GM21576 (cell line): ENCODE data around the gene SRPK2.
"Not testable (repeated sequence)": the region's sequence is repeated elsewhere in the genome, so short reads cannot be mapped to it uniquely, and the experiment has no call there.

Source experiments
- ATAC-seq: cut with Tn5 transposase; IDR thresholded peaks from one replicate; pipeline ENCODE4 v1.9.1; 2021; ENCODE audit warnings: mild to moderate bottlenecking, moderate library complexity; ENCODE audit not compliant: unreplicated experiment

Gene SRPK2

DNA sequence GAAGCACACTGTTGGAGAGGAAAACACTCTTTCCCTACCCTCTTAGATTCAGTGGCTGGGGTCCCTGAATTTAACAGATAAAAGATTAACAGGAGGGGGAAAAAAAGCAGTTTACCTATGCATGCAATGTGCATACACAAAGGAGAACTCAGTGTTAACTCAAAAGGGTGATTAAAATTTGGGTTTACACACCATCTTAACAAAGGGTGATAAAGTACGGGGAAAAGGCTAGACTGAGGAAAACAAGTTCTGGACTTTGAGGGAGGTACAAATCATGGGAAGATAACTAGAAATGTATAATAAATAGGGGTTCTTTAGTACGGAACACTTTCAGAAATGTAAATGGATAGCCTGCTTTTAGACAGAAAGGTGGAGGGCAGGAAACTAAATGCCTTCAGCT, 83.1 kb downstream of the SRPK2 start:
- no peak for ATAC-seq

DNA sequence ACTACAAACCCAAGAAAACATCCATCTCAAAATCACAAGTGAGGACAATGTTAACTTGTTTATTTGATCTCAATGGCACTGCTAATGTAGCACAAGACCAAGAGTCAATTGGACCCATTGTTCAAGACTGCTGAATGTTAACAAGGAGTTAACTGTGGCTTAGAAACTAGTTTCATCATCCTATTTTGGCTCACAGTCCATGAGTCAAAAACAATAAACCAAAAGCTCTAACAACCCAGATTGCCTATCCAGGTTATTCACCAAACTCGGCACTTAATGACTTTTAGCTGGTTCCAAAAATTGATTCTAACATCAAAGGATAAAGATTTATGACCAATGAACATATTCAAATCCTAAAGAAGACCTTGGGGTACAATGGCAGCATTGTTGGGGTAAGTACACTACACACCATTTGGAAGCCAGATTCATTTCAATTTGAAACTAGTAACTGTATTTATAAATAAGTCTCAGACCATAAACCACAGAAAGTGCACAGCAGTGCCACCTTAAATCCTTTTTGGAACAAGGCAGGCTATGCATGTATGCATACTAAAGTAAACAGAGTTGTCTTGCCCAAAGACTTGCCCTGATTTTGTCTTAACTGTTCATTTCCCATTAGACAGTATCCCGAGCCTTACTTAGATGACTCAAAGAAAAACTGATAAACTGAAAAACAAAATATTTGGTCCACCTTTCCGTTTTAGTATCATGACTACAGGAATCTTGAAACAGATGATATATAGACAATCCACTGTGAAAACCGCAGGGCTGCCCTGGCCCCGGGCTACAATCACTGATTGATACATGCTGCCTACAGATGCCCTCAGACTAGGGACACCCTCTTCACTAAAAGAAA, 84.5 kb downstream of the SRPK2 start:
- ATAC-seq, result peak; percentile 75

GRCh38 chr7:105300587-105300986, 88.1 kb downstream of the SRPK2 start:
- not testable (repeated sequence) for ATAC-seq

DNA sequence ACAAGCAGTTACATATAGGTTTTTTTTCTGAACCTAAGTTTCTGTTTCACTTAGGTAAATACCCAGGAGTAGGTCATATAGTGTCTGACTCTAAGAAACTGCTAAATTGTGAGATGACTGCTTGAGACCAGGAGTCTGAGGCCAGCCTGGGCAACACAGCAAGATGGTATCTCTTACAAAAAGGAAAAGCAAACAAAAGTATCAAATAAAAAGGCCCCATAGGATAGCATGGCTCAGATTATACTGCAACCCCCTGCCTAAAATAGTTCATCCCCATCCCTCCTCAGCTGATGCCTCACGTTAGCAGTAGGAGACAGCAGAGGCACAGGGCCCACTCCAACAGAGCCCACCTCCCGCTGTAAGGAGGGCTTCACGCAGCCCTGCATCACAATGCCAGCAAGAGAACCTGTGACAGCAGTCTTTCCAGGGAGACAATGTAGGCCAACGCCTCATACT, 90.3 kb downstream of the SRPK2 start:
- peak; percentile 85 for ATAC-seq

DNA sequence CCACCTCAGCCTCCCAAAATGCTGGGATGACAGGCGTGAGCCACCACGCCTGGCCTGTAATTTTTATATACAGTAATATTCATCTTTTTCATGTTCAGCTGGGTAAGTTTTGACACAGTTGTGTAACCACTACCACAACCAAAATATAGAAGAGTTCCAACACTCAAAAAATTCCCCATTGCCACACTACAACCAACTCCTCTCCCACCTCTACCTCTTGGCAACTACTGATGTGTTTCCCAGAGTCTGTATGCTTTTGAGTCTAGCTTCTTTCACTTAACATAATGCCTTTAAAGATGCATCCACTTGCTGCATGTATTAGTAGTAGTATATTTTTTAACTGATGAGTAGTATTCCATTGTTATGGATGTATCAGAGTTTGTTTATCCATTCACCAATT, 90.7 kb downstream of the SRPK2 start:
- ATAC-seq, result peak; percentile 36

- no peak for ATAC-seq
These were observed 91.4 kb downstream of the SRPK2 start for GRCh38 chr7:105297309-105297708.

- no peak for ATAC-seq
These were observed 92.2 kb downstream of the SRPK2 start for GRCh38 chr7:105296491-105296890.

DNA sequence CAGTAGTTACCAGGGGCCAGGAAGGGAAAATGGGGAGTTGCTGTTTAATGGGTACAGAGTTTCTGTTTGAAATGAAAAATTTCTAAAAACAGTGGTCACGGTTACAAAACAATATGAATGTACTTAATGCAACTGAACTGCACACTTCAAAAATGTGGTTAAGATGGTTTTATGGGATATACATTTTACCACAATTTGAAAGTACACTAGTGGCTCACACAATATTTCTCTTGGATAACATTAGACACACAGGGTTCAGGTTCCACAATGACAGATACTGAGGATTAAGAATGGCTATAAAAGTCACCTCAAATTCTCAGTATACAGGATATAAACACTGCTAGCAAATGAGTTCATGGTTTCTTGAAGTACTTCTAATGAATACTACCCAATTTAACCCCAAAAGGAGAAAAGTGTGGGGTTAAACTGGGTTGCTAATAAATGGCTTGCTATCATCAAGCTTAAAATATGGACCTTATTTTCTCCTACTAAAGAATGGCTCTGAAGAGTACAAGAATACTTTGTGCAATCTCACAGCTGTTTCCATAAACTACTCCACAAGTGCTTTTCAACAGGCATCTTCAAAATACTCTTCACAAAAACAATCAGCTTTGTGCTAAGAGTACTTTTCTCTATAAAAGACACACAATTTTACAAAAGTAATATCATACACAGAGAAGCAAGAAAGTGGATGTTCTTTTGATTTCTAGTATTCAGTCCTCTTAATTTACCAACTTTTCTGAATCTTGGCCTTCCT, 92.9 kb downstream of the SRPK2 start:
- no peak for ATAC-seq

- ATAC-seq, result not testable (repeated sequence)
These were observed 94.2 kb downstream of the SRPK2 start for GRCh38 chr7:105294482-105294881.

DNA sequence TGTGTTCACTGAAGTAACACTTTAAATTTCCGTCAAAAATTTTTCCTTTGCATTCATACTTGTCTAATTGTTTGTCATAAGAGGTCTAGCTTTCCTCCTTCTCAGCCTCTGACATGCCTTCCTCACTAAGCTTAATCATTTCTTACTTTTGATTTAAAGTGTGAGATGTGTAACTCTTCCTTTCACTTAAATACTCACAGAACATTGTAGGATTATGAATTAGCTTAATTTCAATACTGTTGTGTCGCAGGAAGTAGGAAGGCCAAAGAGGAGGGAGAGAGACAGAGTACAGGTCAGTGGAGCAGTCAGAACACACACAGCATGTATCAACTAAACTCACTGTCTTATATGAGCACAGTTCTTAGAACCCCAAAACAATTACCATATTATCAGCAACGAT, 99.0 kb downstream of the SRPK2 start:
- ATAC-seq, result no peak

DNA sequence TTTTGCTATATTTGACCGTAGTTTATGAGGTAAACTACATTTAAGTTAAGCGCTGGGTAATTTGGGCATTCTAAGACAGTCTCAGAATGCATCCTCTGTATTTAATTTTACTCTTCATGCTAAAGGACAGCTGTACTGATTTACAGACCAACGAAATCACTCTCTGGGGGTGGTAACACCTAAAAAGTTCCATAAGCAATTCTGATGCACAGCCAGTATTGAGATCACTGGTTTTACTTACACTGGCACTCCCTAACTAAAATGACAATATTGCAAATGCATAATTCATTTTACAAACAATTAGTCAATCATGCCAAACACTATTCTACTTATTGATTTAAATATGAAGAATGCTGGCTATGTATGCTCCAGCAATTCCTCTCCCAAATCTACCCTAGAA, 102.3 kb downstream of the SRPK2 start:
- ATAC-seq, result no peak

GRCh38 chr7:105285118-105285874, 103.4 kb downstream of the SRPK2 start:
- no peak for ATAC-seq

- ATAC-seq, result no peak
These were observed 104.7 kb downstream of the SRPK2 start for GRCh38 chr7:105284014-105284413.

GRCh38 chr7:105281966-105282365, 106.8 kb downstream of the SRPK2 start:
- ATAC-seq, result no peak

DNA sequence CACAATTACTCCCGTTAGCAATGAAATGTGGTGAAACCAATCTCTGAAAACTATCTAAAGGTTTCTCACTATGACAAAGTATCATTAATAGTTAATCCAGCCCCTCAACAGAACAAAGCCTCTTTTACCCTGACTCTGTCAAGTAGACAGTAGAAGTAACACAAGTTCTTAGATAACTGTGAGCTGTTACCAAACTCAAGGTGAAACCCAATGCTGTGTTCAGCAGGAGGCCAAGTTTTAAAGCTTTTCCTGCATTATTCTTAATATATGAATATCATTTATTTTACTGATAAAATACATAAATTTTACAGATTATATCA, 109.1 kb downstream of the SRPK2 start:
- peak; percentile 71 for ATAC-seq

DNA sequence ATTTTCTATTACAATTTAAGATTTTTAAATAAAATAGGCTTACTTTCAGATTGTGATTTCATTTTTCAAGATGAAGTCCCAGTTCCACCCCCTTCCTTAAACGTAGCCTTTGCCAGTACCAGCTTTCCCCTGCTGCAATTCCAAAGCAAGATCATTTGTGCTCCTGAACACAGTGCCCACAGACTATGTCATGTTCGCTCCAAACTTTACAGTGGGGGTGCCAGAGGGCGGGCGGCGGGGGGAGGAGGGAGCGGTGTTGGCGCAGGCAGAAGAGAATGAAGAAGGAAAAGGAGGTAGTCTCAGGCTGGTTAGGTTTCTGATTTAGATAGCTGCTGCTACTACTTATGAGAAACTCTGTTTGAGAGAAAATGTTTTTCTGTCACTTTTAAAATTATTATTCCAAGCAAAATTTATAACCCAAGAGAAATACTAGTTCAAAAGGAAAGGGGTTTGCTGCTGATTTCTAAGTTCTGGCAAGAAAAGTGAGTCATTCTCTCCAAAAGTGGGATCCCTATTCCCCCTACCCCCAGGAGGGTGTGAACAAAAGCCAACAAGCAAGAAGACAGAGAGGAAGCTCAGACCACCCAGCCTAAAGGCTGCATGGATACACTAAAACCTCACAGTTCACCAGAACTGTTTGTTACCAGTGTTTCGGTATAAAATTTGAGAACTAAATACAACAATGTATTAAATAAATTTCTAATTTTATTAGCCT, 109.6 kb downstream of the SRPK2 start:
- peak; percentile 26 for ATAC-seq

DNA sequence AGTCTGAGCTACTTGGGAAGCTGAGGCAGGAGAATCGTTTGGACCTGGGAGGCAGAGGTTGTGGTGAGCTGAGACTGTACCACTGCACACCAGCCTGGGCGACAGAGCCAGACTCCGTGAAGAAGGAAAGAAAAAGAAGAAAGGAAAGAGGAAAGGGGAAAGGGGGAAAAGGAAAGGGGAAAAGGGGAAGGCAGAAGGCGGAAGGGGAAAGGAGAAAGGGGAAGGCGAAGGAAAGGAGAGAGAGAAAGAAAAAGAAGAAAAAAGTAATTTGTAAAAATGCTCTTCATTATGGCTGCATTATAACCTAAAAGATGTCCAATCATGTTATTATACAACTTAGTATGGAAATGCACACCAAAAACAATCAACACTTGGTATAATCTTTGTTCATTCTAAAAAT, 110.2 kb downstream of the SRPK2 start:
- no peak for ATAC-seq

- ATAC-seq, result no peak
These were observed 111.4 kb downstream of the SRPK2 start for GRCh38 chr7:105277341-105277740.

DNA sequence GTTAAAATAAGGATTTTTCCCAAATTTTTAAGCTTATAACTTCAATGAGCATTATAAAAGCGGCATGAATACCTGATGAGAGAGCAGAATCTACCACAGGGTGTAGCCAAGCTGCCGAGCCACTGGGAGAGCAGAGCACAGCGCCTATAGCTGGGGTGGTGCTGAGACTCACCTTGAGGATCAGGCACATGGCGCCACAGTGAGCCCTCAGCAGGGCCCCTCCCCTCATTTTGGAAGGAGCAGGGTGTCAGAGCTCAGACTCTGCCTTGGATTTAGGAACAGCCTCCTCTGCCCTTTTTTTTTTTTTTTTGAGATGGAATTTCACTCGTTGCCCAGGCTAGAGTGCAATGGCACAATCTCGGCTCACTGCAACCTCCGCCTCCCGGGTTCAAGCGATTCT, 118.6 kb downstream of the SRPK2 start:
- ATAC-seq, result no peak

DNA sequence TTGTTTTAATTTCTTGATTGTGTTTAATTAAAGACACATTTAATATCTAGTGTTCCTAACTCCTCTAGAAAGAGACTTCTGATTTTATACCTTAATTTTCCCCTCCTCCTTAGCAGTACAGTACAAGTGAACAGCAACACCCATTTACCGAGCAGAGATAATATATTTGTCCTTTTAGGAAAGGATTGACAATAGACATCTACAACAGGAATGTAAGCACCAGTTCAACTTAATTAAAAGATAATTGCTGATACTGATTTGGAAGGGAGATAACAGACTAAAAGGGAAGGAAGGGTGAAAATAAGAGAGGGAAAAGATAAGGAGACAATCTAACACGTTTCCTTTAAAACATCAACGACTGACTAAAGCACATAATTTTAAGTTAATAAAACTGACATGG, 119.3 kb downstream of the SRPK2 start:
- peak; percentile 21 for ATAC-seq
